Colonic mucosa (tissue), 4 donors: ENCODE data around the gene DNAJA3. TPM values are rescaled to one million over a fixed set of nuclear protein-coding genes. Genes with fewer than 3 reads are reported as not detected.

ENCODE experiments used
- DNase-seq: peaks from one replicate; pipeline ENCODE4 v3.0.0-alpha.2; 2020
- H3K27ac ChIP-seq: fragments of 200-600 bp; one replicate; pipeline ENCODE4 v1.8.0; 2021
- H3K27me3 ChIP-seq: fragments of 200-600 bp; one replicate; pipeline ENCODE4 v1.8.0; 2021
- H3K36me3 ChIP-seq: fragments of 200-600 bp; one replicate; pipeline ENCODE4 v1.8.0; 2021
- H3K4me1 ChIP-seq: fragments of 200-600 bp; one replicate; pipeline ENCODE4 v1.8.0; 2021; ENCODE audit warnings: mild to moderate bottlenecking
- H3K4me3 ChIP-seq: fragments of 200-600 bp; one replicate; pipeline ENCODE4 v1.8.0; 2021
- H3K9ac ChIP-seq, 2 donors: one replicate each; pipeline ENCODE4 v1.7.0; 2013; ENCODE audit warnings: control low read depth in 2 of 2, low read depth in 2 of 2, low read length in 2 of 2
- H3K9me3 ChIP-seq: fragments of 200-600 bp; one replicate; pipeline ENCODE4 v1.8.0; 2021
- intact Hi-C: fragments of 100-400 bp; cut with DNase I; formaldehyde crosslinking; loops from one replicate; pipeline ENCODE4 v1.14.1; 2022
- total RNA-seq, 2 donors: library from RNA; stranded (reverse); fragmentation: NEBNext Ultra II Directional in 1 of 2; extraction: Animal tissue kit (Norgen Biotek cat#: 25700) in 1 of 2; gene quantifications; one replicate each; pipeline ENCODE4 v1.2.1, GENCODE V29; 2021
- TF ChIP-seq, protein P1 (sequence below): fragments of 200-600 bp; IDR thresholded peaks from one replicate; pipeline ENCODE4 v1.8.0; 2022; ENCODE audit warnings: antibody characterized with exemption, mild to moderate bottlenecking
- donor health status: healthy.
- donor health status: DM: no; HTN: no; CAD: no.
- donor health status: DM: no; HTN: no; CAD: no.

The DNAJA3 gene
- total RNA-seq, 2 donors from 2014 or later = 48.3 to 76.1 TPM

DNA sequence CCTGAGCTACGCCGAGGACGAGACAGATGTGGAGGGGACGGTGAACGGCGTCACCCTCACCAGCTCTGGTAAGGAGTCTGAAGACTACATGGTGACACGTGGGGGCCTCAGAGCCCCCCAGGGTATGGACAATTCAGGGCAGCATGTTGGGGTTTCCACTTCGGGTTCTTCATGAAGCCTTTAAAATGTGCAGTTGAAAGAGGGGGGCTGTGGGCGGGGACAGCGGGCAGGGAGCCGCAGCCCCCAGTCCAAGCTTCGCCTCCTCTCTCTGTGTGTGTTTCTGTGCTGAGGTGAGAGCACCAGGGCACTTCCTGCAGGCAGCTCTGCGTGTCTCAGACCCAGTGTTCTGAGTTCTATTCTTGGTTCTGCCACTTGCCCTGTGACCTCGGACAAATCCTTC lies 24.8 kb downstream of the DNAJA3 start:
- H3K9me3 ChIP-seq = no peaks in the 10 kb centered on the region
- intact Hi-C loops = no loop called here
- H3K27ac ChIP-seq = no peak overlapping the region
- no peak overlapping the region for H3K9ac ChIP-seq
- no peaks in the 10 kb centered on the region for H3K4me1 ChIP-seq
- TF ChIP-seq, protein P1, sequence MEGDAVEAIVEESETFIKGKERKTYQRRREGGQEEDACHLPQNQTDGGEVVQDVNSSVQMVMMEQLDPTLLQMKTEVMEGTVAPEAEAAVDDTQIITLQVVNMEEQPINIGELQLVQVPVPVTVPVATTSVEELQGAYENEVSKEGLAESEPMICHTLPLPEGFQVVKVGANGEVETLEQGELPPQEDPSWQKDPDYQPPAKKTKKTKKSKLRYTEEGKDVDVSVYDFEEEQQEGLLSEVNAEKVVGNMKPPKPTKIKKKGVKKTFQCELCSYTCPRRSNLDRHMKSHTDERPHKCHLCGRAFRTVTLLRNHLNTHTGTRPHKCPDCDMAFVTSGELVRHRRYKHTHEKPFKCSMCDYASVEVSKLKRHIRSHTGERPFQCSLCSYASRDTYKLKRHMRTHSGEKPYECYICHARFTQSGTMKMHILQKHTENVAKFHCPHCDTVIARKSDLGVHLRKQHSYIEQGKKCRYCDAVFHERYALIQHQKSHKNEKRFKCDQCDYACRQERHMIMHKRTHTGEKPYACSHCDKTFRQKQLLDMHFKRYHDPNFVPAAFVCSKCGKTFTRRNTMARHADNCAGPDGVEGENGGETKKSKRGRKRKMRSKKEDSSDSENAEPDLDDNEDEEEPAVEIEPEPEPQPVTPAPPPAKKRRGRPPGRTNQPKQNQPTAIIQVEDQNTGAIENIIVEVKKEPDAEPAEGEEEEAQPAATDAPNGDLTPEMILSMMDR = no peak
- H3K4me3 ChIP-seq = no peak overlapping the region
- no peak for DNase-seq
- peaks cover 10% of the 10 kb centered on the region for H3K36me3 ChIP-seq
- H3K27me3 ChIP-seq = no peaks in the 10 kb centered on the region

DNA sequence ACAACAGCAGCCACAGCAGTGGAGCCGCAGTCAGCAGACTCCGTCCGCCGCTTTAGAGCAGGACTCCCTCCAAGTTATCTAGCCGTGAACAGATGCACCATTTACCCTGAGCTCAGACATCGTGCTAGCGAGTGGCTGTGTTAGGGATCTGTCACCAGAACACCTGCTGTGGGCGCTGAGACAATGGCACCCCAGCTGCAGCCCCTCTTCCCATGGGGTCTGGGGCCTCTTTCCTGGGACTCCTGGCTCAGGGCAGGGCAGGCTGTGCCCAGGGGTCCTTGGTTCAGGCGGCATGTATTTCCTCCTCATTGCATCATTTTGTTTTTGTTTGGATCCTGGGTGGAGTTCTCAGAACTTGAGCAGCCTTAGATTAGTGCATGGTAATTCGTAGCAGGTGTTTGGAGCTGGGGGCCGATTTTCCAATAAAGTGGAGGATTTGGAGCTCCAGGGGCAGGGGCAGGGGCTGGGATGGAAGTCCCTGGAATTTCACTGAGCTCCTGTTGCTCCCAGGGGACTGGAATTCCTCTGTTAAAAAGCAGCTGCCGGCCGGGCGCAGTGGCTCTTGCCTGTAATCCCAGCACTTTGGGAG lies 25.4 kb downstream of the DNAJA3 start:
- intact Hi-C loops = no loop called here
- Histone ChIP-seq H3K9me3 (no peaks in the 10 kb centered on the region), H3K4me1 (no peaks in the 10 kb centered on the region), H3K9ac (no peak overlapping the region), H3K27me3 (no peaks in the 10 kb centered on the region), H3K36me3 (peaks cover 10% of the 10 kb centered on the region), H3K4me3 (no peak overlapping the region), H3K27ac (no peak overlapping the region)
- TF ChIP-seq, protein P1 = no peak
- no peak for DNase-seq

DNA sequence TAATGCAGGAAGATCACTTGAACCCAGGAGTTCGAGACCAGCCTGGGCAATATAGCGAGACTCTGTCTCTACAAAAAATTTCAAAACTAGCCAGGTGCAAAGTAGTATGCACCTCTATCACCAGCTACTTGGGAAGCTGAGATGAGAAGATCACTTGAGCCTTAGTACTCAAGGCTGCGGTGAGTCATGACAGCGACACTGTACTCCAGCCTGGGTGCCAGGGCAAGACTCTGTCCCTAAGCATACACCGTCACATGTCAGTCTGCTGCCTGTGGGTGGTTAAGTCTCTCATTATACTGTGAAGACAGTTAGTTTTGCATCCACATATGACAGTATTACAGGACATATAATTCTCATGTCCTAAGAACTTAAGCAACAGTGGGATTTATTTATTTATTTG lies 27.0 kb downstream of the DNAJA3 start:
- no peak overlapping the region for H3K9ac ChIP-seq
- TF ChIP-seq, protein P1 = no peak

DNA sequence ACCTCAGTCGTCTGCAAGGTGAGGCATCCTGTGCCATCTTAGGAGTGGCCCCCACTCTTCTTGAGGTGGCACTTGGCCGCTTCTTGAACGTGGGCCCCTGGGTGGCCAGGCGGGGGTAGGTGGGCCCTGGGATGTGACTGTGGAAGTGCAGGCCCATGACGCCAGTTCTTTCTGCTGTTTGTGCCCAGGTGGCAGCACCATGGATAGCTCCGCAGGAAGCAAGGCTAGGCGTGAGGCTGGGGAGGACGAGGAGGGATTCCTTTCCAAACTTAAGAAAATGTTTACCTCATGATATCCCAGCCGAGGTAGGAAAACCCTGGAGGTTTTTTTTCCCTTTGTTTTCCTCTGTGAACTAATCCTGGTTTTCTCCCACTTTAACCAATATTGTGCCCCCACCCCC lies 29.0 kb downstream of the DNAJA3 start:
- intact Hi-C loops = no loop called here
- DNase-seq = no peak
- Histone ChIP-seq H3K4me3 (no peak overlapping the region), H3K27ac (no peak overlapping the region), H3K27me3 (no peaks in the 10 kb centered on the region), H3K9me3 (no peaks in the 10 kb centered on the region), H3K36me3 (peaks cover 10% of the 10 kb centered on the region), H3K4me1 (no peaks in the 10 kb centered on the region), H3K9ac (no peak overlapping the region)
- TF ChIP-seq, protein P1 = no peak

More for the DNA sequence above, 27.0 kb downstream of the DNAJA3 start:
- H3K27me3 ChIP-seq = no peaks in the 10 kb centered on the region
- H3K4me1 ChIP-seq = no peaks in the 10 kb centered on the region
- no peak overlapping the region for H3K4me3 ChIP-seq
- no peaks in the 10 kb centered on the region for H3K9me3 ChIP-seq
- no peak overlapping the region for H3K27ac ChIP-seq
- DNase-seq = no peak
- intact Hi-C loops = no loop called here
- H3K36me3 ChIP-seq = peaks cover 10% of the 10 kb centered on the region

DNA sequence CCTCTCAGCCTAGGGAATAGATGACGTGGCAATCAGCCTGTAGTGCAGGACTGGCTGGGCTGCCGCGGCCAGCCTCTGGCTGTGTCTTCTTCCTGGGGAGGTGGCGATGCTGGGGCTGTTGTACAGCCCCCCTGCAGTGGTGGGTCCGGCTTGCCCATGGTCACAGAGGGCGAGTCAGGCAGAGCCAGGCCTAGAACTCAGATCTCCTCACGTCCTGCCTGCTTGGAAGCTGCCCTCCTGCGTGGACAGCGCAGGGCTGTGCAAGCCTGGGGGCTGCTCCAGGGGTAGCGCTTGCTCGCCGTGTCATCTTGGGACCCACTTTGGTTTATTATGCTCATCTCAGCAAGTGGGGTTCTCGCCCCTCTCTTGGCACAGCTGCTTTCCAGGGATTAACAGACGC lies 29.4 kb downstream of the DNAJA3 start:
- Histone ChIP-seq H3K27ac (no peak overlapping the region), H3K4me1 (no peaks in the 10 kb centered on the region), H3K36me3 (peaks cover 8% of the 10 kb centered on the region), H3K9me3 (no peaks in the 10 kb centered on the region), H3K9ac (no peak overlapping the region), H3K4me3 (no peak overlapping the region), H3K27me3 (no peaks in the 10 kb centered on the region)
- no peak for DNase-seq
- intact Hi-C loops = no loop called here
- TF ChIP-seq, protein P1 = no peak
